B cell (primary cell): ENCODE data around the gene TBXAS1. TPM values are rescaled to one million over a fixed set of nuclear protein-coding genes. Genes with fewer than 3 reads are reported as not detected.

ENCODE experiments used
- ATAC-seq: fragments of 200-7000 bp; cut with Tn5 transposase; one replicate; pipeline ENCODE4 v1.10.0; 2021; ENCODE audit warnings: low read depth, mild to moderate bottlenecking, moderate number of reproducible peaks, moderate library complexity
- CTCF ChIA-PET: fragments of 350-600 bp; sonication (Branson Sonifier 250); formaldehyde crosslinking; loops from one replicate; lab custom pipeline; 2021; ENCODE audit warnings: antibody characterized with exemption, inconsistent platforms; lab: Charles Lee
- POLR2A ChIA-PET: fragments of 350-600 bp; sonication (Branson Sonifier 250); formaldehyde crosslinking; loops from one replicate; lab custom pipeline; 2021; ENCODE audit warnings: antibody characterized with exemption; lab: Charles Lee
- DNase-seq: peaks from one replicate; pipeline ENCODE4 v3.0.0; 2013
- H2AFZ ChIP-seq: 2 replicates; pipeline ENCODE4 v1.6.1; 2012; ENCODE audit warnings: mild to moderate bottlenecking, low read depth, low read length; ENCODE audit not compliant: insufficient read depth, poor library complexity, severe bottlenecking
- H3K27ac ChIP-seq, 2 donors: 1 replicate in 1 of 2; 2 replicates in 1 of 2; pipeline ENCODE4 v1.5.1; 2012 to 2013; ENCODE audit warnings: low read length in 2 of 2, mild to moderate bottlenecking in 2 of 2, moderate library complexity in 1 of 2
- H3K27me3 ChIP-seq, 4 experiments: fragments of 200-600 bp in 1 of 4; sonication (generic) in 1 of 4; replicated peaks in 1 of 4; 1 replicate in 2 of 4; 2 replicates in 2 of 4; pipeline versions ENCODE4 v1.6.1 to v1.7.0; 2013 to 2016; ENCODE audit warnings: low read length in 3 of 4, mild to moderate bottlenecking in 2 of 4, mixed read lengths in 1 of 4, moderate library complexity in 1 of 4; ENCODE audit not compliant: insufficient read depth in 4 of 4, control insufficient read depth in 3 of 4; ENCODE audit errors: control extremely low read depth in 1 of 4
- H3K36me3 ChIP-seq, 2 experiments: replicated peaks in 1 of 2; 1 replicate in 1 of 2; 2 replicates in 1 of 2; pipeline versions ENCODE4 v1.6.1 to v1.7.1; 2013; ENCODE audit warnings: low read length in 1 of 2; ENCODE audit not compliant: insufficient read depth in 2 of 2, control insufficient read depth in 1 of 2; ENCODE audit errors: control extremely low read depth in 1 of 2, extremely low read depth in 1 of 2
- H3K4me1 ChIP-seq, 2 donors: fragments of 200-600 bp in 1 of 2; sonication (generic) in 1 of 2; 1 replicate in 1 of 2; 2 replicates in 1 of 2; pipeline versions ENCODE4 v1.5.1 to v1.6.1; 2013 to 2017; ENCODE audit warnings: low read length in 2 of 2; ENCODE audit not compliant: control insufficient read depth in 2 of 2, insufficient read depth in 2 of 2
- H3K4me2 ChIP-seq: replicated peaks from 2 replicates; pipeline ENCODE3; 2012; ENCODE audit warnings: mild to moderate bottlenecking, low read depth, low read length; ENCODE audit not compliant: poor library complexity, severe bottlenecking
- H3K4me3 ChIP-seq, 5 experiments: fragments of 200-600 bp in 1 of 5; sonication (generic) in 1 of 5; 1 replicate in 3 of 5; 2 replicates in 2 of 5; pipeline versions ENCODE4 v1.5.1 to v1.7.0; 2011 to 2016; ENCODE audit warnings: low read length in 4 of 5, mild to moderate bottlenecking in 4 of 5, low read depth in 2 of 5, control low read depth in 1 of 5, moderate library complexity in 1 of 5; ENCODE audit not compliant: insufficient read depth in 1 of 5; ENCODE audit errors: control extremely low read depth in 1 of 5, extremely low read depth in 1 of 5
- H3K79me2 ChIP-seq: fragments of 200-600 bp; sonication (generic); one replicate; pipeline ENCODE4 v1.6.0; 2016; ENCODE audit warnings: low read length; ENCODE audit not compliant: control insufficient read depth, insufficient read depth
- H3K9ac ChIP-seq: fragments of 200-600 bp; sonication (generic); 2 replicates; pipeline ENCODE4 v1.6.1; 2017; ENCODE audit warnings: mild to moderate bottlenecking, low read length, moderate library complexity
- H3K9me3 ChIP-seq, 3 donors: one replicate each; pipeline versions ENCODE4 v1.6.1 to v1.7.1; 2013; ENCODE audit warnings: low read length in 2 of 3; ENCODE audit not compliant: control insufficient read depth in 2 of 3, insufficient read depth in 1 of 3; ENCODE audit errors: control extremely low read depth in 1 of 3
- H4K20me1 ChIP-seq: 2 replicates; pipeline ENCODE4 v1.6.0; 2012; ENCODE audit warnings: mild to moderate bottlenecking, low read length; ENCODE audit not compliant: insufficient read depth, control insufficient read depth, poor library complexity, severe bottlenecking
- H3K27ac Mint-ChIP-seq: one replicate; pipeline ENCODE4 v1.8.0; 2021; ENCODE audit warnings: mixed read lengths
- H3K27me3 Mint-ChIP-seq: one replicate; pipeline ENCODE4 v1.8.0; 2021; ENCODE audit warnings: mixed read lengths
- H3K4me1 Mint-ChIP-seq: one replicate; pipeline ENCODE4 v1.8.0; 2021; ENCODE audit warnings: mixed read lengths
- H3K4me3 Mint-ChIP-seq: one replicate; pipeline ENCODE4 v1.8.0; 2021; ENCODE audit warnings: mixed read lengths
- H3K9me3 Mint-ChIP-seq: one replicate; pipeline ENCODE4 v1.8.0; 2022; ENCODE audit warnings: mixed read lengths; ENCODE audit not compliant: insufficient read depth
- EZH2 ChIP-seq: IDR thresholded peaks from 2 replicates; pipeline ENCODE4 v1.6.1; 2012; ENCODE audit warnings: borderline replicate concordance, low read depth, mild to moderate bottlenecking, moderate library complexity, low read length; ENCODE audit not compliant: insufficient read depth, poor library complexity, severe bottlenecking
- WGBS: methylation state at CpG from one replicate; pipeline ENCODE4 v1.1.5; 2013; ENCODE audit warnings: missing lambda C conversion rate; ENCODE audit not compliant: insufficient coverage; 5-methylcytosine and 5-hydroxymethylcytosine counted together
- intact Hi-C: fragments of 100-400 bp; cut with micrococcal nuclease; formaldehyde crosslinking; loops from one replicate; pipeline ENCODE4 v1.10.0; 2022
- polyA plus RNA-seq: library from polyadenylated mRNA; depleted of rRNA; stranded (reverse); fragments of >200 nt; gene quantifications from 2 replicates; pipeline ENCODE4 v1.2.3, GENCODE V29; 2012
- total RNA-seq, 2 donors: library from RNA; stranded (reverse); fragments of 120-200 nt in 1 of 2; gene quantifications; 1 replicate in 1 of 2; 2 replicates in 1 of 2; pipeline versions ENCODE4 v1.2.3 to v1.2.4, GENCODE V29; 2013 to 2022
- TF ChIP-seq, protein P1 (sequence below): fragments of 200-600 bp; IDR thresholded peaks from one replicate; pipeline ENCODE4 v1.8.0; 2022; ENCODE audit warnings: antibody characterized with exemption, mild to moderate bottlenecking

TBXAS1 gene
- total and polyA plus RNA-seq, 2 donors (not counting 1 experiment from before 2014, with no cell fraction given): 8.1 to 21.0 TPM

DNA sequence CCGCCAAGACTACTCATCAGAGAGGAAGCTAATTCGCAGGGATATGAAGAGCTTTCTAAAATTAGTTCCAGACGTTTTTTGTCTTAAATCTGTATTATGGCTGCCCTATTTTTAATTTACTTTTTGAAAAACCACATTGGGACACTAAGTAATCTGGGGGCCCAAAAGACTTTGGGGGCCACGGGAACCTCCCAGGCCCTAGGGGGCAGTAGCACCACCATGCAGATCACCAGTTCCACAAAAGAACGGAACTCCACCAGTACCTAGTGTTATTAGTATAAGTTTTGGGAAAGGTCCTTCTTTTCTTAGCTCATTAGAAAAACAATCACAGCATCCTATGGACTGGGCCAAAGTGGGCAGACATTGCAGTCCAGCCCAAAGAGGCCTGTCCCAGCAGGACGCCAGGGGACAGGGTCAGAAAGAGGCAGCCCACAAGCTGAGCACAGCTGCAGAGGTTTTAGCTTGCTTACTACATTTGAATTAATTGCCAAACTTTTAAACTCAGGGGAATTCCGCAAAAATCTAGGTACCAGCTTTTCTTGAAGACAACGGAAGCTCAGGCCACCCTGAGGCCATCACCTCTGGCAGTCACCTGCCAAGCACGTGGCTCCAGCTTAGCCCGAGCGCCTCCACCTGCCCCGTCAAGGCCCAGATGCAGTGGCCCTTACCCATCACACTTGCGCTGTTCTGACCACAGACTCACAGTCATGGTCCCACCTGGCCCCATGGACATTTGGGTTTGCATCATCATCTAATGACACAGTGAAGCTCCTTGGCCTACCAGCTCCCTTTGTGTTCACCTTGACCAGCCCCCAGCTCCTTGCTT is 158.8 kb downstream of the TBXAS1 start:
- peaks cover 8% of the 10 kb centered on the region for H3K27me3 Mint-ChIP-seq
- H4K20me1 ChIP-seq: no peaks in the 10 kb centered on the region
- no peak overlapping the region for H2AFZ ChIP-seq
- no peak overlapping the region for H3K4me2 ChIP-seq
- ChIA-PET CTCF (interaction anchor here (1.0 to 1.9 kb wide), 3 partner anchors 18 to 343 kb away, joined by 3 to 5 read pairs (median 4); no protein-coding TSS in a partner anchor), POLR2A (interaction anchor here (0.7 kb wide), 1 partner anchor 15 kb away, joined by 3 read pairs; no protein-coding TSS in a partner anchor)
- H3K4me3 ChIP-seq: no peak overlapping the region
- H3K4me1 Mint-ChIP-seq: peaks cover 10% of the 10 kb centered on the region
- DNase-seq: no peak
- H3K4me1 ChIP-seq: peaks cover 0 to 7% of the 10 kb centered on the region in 2 donors
- H3K27me3 ChIP-seq: no peaks in the 10 kb centered on the region
- H3K27ac Mint-ChIP-seq: no peak overlapping the region
- H3K9ac ChIP-seq: no peak overlapping the region
- no peak for ATAC-seq
- intact Hi-C loops: no loop called here
- H3K36me3 ChIP-seq: no peaks in the 10 kb centered on the region
- H3K27ac ChIP-seq: no peak overlapping the region
- TF ChIP-seq, protein P1, sequence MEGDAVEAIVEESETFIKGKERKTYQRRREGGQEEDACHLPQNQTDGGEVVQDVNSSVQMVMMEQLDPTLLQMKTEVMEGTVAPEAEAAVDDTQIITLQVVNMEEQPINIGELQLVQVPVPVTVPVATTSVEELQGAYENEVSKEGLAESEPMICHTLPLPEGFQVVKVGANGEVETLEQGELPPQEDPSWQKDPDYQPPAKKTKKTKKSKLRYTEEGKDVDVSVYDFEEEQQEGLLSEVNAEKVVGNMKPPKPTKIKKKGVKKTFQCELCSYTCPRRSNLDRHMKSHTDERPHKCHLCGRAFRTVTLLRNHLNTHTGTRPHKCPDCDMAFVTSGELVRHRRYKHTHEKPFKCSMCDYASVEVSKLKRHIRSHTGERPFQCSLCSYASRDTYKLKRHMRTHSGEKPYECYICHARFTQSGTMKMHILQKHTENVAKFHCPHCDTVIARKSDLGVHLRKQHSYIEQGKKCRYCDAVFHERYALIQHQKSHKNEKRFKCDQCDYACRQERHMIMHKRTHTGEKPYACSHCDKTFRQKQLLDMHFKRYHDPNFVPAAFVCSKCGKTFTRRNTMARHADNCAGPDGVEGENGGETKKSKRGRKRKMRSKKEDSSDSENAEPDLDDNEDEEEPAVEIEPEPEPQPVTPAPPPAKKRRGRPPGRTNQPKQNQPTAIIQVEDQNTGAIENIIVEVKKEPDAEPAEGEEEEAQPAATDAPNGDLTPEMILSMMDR: no peak
- TF ChIP-seq EZH2: no peak
- no peaks in the 10 kb centered on the region for H3K79me2 ChIP-seq
- 80% methylated on average over 8 of the region's 13 CpGs for WGBS
- H3K4me3 Mint-ChIP-seq: no peak overlapping the region
- H3K9me3 Mint-ChIP-seq: no peaks in the 10 kb centered on the region
- H3K9me3 ChIP-seq: no peaks in the 10 kb centered on the region
